T-helper 2 cell treated with Interferon-gamma antibody and Interleukin-4, amounts not matched to agents 5 μg/mL and 100 μg/mL, for 36 hours (primary cell): ENCODE measurements around the gene MAST3.
A peak's percentile ranks its signal among the peaks of the same experiment; 100 is the strongest.

Experiments used
- DNase-seq: peaks from one replicate; pipeline ENCODE4 v3.0.0; 2021; ENCODE audit warnings: low spot score
- H3K27ac Mint-ChIP-seq: one replicate; pipeline ENCODE4 v1.8.0; 2021; ENCODE audit warnings: mild to moderate bottlenecking, mixed read lengths
- H3K27me3 Mint-ChIP-seq: one replicate; pipeline ENCODE4 v1.8.0; 2021; ENCODE audit warnings: low read depth, mixed read lengths
- H3K36me3 Mint-ChIP-seq: one replicate; pipeline ENCODE4 v1.8.0; 2021; ENCODE audit warnings: low read depth, mixed read lengths
- H3K4me1 Mint-ChIP-seq: one replicate; pipeline ENCODE4 v1.8.0; 2021; ENCODE audit warnings: low read depth, mixed read lengths
- H3K4me3 Mint-ChIP-seq: one replicate; pipeline ENCODE4 v1.8.0; 2022; ENCODE audit warnings: mild to moderate bottlenecking, moderate library complexity, mixed read lengths
- H3K9me3 Mint-ChIP-seq: one replicate; pipeline ENCODE4 v1.8.0; 2021; ENCODE audit warnings: mixed read lengths

The MAST3 gene

GRCh38 chr19:18172331-18173053 lies 74.9 kb downstream of the MAST3 start:
- peaks cover 18% of the 10 kb centered on the region for H3K4me1 Mint-ChIP-seq
- H3K27ac Mint-ChIP-seq: peak overlapping the region; percentile 45
- H3K9me3 Mint-ChIP-seq: no peaks in the 10 kb centered on the region
- H3K27me3 Mint-ChIP-seq: no peaks in the 10 kb centered on the region
- peak overlapping the region; percentile 29 for H3K4me3 Mint-ChIP-seq
- DNase-seq: no peak
- H3K36me3 Mint-ChIP-seq: peaks cover 12% of the 10 kb centered on the region

GRCh38 chr19:18173054-18173571 lies 75.5 kb downstream of the MAST3 start:
- Mint-ChIP-seq H3K27me3 (no peaks in the 10 kb centered on the region), H3K27ac (peak overlapping the region; percentile 78), H3K36me3 (peaks cover 13% of the 10 kb centered on the region), H3K4me3 (peak overlapping the region; percentile 89), H3K4me1 (peaks cover 18% of the 10 kb centered on the region), H3K9me3 (no peaks in the 10 kb centered on the region)
- DNase-seq: no peak

DNA sequence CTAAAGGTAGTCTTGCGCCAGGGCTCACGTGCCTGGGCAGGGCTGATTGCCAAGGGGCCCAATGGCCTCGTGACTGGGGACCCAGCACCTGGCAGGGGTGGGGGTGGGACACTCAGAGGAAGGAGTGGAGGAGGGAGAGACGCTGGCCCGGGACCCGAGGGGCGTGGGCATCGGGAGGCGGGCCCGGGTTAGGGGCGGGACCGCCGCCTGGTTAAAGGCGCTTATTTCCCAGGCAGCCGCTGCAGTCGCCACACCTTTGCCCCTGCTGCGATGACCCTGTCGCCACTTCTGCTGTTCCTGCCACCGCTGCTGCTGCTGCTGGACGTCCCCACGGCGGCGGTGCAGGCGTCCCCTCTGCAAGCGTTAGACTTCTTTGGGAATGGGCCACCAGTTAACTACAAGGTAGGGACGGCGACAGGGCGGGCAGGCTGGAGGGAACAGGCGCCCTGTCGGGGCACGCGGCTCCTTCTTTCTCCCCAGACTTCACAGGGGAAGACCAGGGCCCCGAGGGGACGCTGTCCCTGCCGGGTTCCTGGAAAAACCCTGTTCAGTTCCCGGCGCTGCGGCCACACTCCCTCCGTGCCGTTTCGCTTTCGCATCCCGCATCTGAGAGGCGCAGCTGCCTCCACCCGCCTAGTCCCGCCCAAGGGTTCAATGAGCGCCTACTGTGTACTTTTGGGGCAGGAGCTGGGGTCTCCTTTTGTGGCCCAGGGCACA lies 76.2 kb downstream of the MAST3 start, which contains the start of gene IFI30:
IFI30 (plus strand) TSS at position 242 of the 717 bp plus-strand sequence; CDS start at position 271, 29 bp downstream.
- H3K27me3 Mint-ChIP-seq: no peaks in the 10 kb centered on the region
- H3K9me3 Mint-ChIP-seq: no peaks in the 10 kb centered on the region
- H3K4me1 Mint-ChIP-seq: peaks cover 18% of the 10 kb centered on the region
- H3K27ac Mint-ChIP-seq: peak within 1 kb of the TSS; percentile 78
- peak within 1 kb of the TSS; percentile 89 for H3K4me3 Mint-ChIP-seq
- H3K36me3 Mint-ChIP-seq: peaks cover 13% of the 10 kb centered on the region
- DNase-seq: peak; percentile 66

GRCh38 chr19:18174983-18175382 lies 77.4 kb downstream of the MAST3 start:
- DNase-seq: no peak
- peaks cover 18% of the 10 kb centered on the region for H3K4me1 Mint-ChIP-seq

DNA sequence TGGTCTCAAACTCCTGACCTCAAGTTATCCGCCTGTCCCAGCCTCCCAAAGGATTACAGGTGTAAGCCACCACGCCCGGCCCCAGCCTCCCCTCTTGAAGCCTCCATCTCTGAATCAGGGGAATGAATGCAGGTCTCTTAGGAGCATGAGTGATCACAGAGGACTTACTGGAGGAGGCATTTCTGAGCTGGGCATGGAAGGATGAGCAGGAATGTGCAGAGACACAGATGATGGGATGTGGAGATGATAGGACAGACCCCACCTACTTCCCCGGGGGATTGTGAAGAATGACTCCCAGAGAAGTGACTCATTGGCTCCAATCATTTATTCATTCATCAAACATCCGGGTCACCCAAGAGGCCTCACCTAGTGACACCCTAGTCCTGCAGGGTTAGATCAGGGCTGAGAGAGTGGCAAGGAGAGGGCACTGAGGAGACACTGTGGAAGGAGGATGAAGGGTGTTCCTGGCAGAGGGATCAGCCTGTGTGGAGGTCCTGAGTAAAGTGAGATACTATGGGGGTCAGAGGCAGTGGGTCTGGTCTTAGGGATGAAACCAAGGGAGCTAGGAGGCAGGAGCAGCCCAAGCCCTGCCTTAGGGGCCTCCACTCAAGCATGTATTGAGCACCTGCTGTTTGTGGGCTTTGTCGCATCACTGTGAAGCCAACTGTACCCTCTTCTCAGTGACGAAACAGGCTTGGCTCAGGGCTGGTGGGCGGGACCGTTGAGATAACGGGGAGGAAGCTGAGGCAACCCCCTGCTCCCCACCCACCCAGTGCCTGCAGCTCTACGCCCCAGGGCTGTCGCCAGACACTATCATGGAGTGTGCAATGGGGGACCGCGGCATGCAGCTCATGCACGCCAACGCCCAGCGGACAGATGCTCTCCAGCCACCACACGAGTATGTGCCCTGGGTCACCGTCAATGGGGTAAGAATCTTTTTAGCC lies 79.1 kb downstream of the MAST3 start:
- no peak for DNase-seq
- H3K4me1 Mint-ChIP-seq: peaks cover 18% of the 10 kb centered on the region
- peaks cover 13% of the 10 kb centered on the region for H3K36me3 Mint-ChIP-seq
- no peak overlapping the region for H3K4me3 Mint-ChIP-seq
- no peaks in the 10 kb centered on the region for H3K27me3 Mint-ChIP-seq
- no peak overlapping the region for H3K27ac Mint-ChIP-seq
- no peaks in the 10 kb centered on the region for H3K9me3 Mint-ChIP-seq

More at GRCh38 chr19:18174983-18175382, 77.4 kb downstream of the MAST3 start:
- H3K36me3 Mint-ChIP-seq: peaks cover 17% of the 10 kb centered on the region
- peak overlapping the region; percentile 20 for H3K27ac Mint-ChIP-seq
- no peaks in the 10 kb centered on the region for H3K9me3 Mint-ChIP-seq
- H3K4me3 Mint-ChIP-seq: peak overlapping the region; percentile 89
- no peaks in the 10 kb centered on the region for H3K27me3 Mint-ChIP-seq

DNA sequence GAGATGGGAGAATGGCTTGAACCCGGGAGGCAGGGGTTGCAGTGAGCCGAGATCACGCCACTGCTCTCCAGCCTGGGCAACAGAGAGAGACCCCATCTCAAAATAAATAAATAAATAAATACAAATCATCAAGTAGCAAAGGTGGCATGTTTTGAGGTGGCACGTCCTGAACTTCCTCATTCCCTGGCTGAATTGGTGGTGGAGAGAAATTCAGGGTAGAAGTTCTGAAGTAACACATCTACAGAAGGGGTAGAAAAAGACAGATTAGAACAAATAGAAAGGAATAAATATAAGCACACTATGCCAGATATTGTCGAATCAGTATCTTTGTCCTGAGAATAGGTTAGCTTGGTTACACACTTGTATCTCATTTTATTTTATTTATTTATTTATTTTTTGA lies 82.4 kb downstream of the MAST3 start:
- Mint-ChIP-seq H3K27me3 (no peaks in the 10 kb centered on the region), H3K4me1 (peaks cover 4% of the 10 kb centered on the region), H3K4me3 (no peak overlapping the region), H3K27ac (no peak overlapping the region), H3K36me3 (peaks cover 11% of the 10 kb centered on the region), H3K9me3 (no peaks in the 10 kb centered on the region)
- DNase-seq: no peak

DNA sequence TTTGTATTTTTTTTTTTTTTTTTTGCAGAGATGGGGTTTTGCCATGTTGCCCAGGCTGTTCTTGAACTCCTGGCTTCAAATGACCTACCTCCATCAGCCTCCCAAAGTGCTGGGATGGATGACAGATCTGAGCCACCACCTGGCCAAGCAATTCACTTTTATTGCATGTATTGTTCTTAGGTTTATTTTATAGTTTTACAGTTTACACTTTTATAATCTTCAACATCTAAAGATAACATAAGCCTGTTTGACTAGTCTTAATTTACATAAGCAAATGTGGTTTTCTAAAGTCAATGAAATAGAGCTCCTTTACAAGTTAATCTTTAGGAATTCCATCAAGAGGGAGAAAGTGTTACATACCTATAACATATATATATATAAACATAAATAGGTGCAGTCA lies 86.0 kb downstream of the MAST3 start:
- Mint-ChIP-seq H3K4me1 (no peaks in the 10 kb centered on the region), H3K4me3 (no peak overlapping the region), H3K27me3 (no peaks in the 10 kb centered on the region), H3K9me3 (no peaks in the 10 kb centered on the region), H3K27ac (no peak overlapping the region), H3K36me3 (peaks cover 4% of the 10 kb centered on the region)
- no peak for DNase-seq

GRCh38 chr19:18185538-18185937 lies 88.0 kb downstream of the MAST3 start:
- Mint-ChIP-seq H3K9me3 (no peaks in the 10 kb centered on the region), H3K4me3 (no peak overlapping the region), H3K36me3 (no peaks in the 10 kb centered on the region), H3K4me1 (no peaks in the 10 kb centered on the region), H3K27me3 (no peaks in the 10 kb centered on the region), H3K27ac (no peak overlapping the region)
- no peak for DNase-seq

DNA sequence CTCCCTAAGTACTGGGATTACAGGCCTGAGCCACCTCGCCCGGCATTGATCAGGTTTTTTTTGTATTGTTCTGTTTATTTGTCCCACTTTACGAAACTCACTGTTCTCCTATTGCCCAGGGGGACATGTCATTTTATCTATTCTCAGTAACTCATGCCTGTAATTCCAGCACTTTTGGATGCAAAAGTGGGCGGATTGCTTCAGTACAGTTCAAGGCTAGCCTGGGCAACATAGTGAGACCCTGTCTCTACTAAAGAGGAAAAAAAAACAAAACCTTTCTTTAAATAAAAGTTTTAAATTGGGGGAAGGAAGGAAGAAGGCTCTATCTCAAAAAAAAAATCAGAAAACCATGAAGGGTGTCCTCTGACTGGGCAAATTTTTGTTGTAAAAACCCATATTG lies 92.7 kb downstream of the MAST3 start:
- Mint-ChIP-seq H3K9me3 (no peaks in the 10 kb centered on the region), H3K36me3 (no peaks in the 10 kb centered on the region), H3K4me3 (no peak overlapping the region), H3K27me3 (no peaks in the 10 kb centered on the region), H3K27ac (peak overlapping the region; percentile 31), H3K4me1 (peaks cover 16% of the 10 kb centered on the region)
- no peak for DNase-seq

DNA sequence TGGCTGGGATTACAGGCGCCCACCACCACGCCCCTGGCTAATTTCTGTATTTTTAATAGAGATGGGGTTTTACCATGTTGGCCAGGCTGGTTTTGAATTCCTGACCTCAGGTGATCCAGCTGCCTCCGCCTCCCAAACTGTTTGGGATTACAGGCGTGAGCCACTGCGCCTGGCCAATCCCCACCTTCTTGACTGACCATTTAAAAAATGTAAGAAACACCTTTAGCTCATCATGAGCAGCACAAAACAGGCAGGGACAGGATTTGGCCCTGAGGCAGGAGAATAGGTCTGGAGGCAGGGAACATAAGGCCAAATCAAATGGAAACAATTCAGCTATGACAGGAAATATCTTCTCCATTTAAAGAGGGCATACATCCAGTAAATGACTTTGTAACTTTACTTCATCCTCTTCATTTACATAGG lies 94.1 kb downstream of the MAST3 start:
- peak overlapping the region; percentile 83 for H3K4me3 Mint-ChIP-seq
- no peaks in the 10 kb centered on the region for H3K9me3 Mint-ChIP-seq
- DNase-seq: no peak
- H3K36me3 Mint-ChIP-seq: no peaks in the 10 kb centered on the region
- peak overlapping the region; percentile 89 for H3K27ac Mint-ChIP-seq
- peaks cover 16% of the 10 kb centered on the region for H3K4me1 Mint-ChIP-seq
- H3K27me3 Mint-ChIP-seq: no peaks in the 10 kb centered on the region

- peak within 1 kb of the TSS; percentile 89 for H3K27ac Mint-ChIP-seq
- H3K27me3 Mint-ChIP-seq: no peaks in the 10 kb centered on the region
- H3K4me1 Mint-ChIP-seq: peaks cover 16% of the 10 kb centered on the region
- no peaks in the 10 kb centered on the region for H3K9me3 Mint-ChIP-seq
- peak within 1 kb of the TSS; percentile 83 for H3K4me3 Mint-ChIP-seq
- H3K36me3 Mint-ChIP-seq: no peaks in the 10 kb centered on the region
- DNase-seq: peak; percentile 99
These were observed 95.3 kb downstream of the MAST3 start, which contains the start of gene MPV17L2 for GRCh38 chr19:18192673-18193387. TSS of gene MPV17L2 (plus strand) at chr19:18193218. CDS start at chr19:18193282, 64 bp downstream.

GRCh38 chr19:18193388-18194180 lies 96.0 kb downstream of the MAST3 start:
- H3K27me3 Mint-ChIP-seq: no peaks in the 10 kb centered on the region

More at GRCh38 chr19:18193388-18194180, 96.0 kb downstream of the MAST3 start:
- no peak for DNase-seq
- no peaks in the 10 kb centered on the region for H3K9me3 Mint-ChIP-seq
- peaks cover 5% of the 10 kb centered on the region for H3K36me3 Mint-ChIP-seq
- H3K4me1 Mint-ChIP-seq: peaks cover 16% of the 10 kb centered on the region
- peak overlapping the region; percentile 83 for H3K4me3 Mint-ChIP-seq
- H3K27ac Mint-ChIP-seq: peak overlapping the region; percentile 89
